ENCODE data around the gene ARL4D.
"Not testable (repeated sequence)": the region's sequence is repeated elsewhere in the genome, so short reads cannot be mapped to it uniquely, and the experiment has no call there.

ARL4D gene

GRCh38 chr17:43393944-43394482, 4.8 kb upstream of the ARL4D start:
- Histone ChIP-seq H3K27ac (ENCODE audit: low read length) (no peak overlapping the region), H3K9me3 (ENCODE audit: control insufficient read depth, insufficient read depth, low read length) (no peaks in the 10 kb centered on the region), H3K36me3 (ENCODE audit: control insufficient read depth, insufficient read depth, low read length) (no peaks in the 10 kb centered on the region), H3K4me1 (ENCODE audit: control insufficient read depth, insufficient read depth, low read length) (no peaks in the 10 kb centered on the region), H3K4me3 (ENCODE audit: low read length) (no peak overlapping the region), H3K27me3 (ENCODE audit: control insufficient read depth, insufficient read depth, low read length) (no peaks in the 10 kb centered on the region)
- DNase-seq (ENCODE audit: low read depth, low spot score), result peak; percentile 84
- WGBS (ENCODE audit: insufficient coverage, insufficient read length), result no CpG with 5 or more reads among the region's 11 CpGs

GRCh38 chr17:43394696-43395095, 4.1 kb upstream of the ARL4D start:
- DNase-seq (ENCODE audit: low read depth, low spot score); H3K27ac ChIP-seq (ENCODE audit: low read length); H3K4me3 ChIP-seq (ENCODE audit: low read length); H3K27me3 ChIP-seq (ENCODE audit: control insufficient read depth, insufficient read depth, low read length); H3K36me3 ChIP-seq (ENCODE audit: control insufficient read depth, insufficient read depth, low read length); H3K9me3 ChIP-seq (ENCODE audit: control insufficient read depth, insufficient read depth, low read length); H3K4me1 ChIP-seq (ENCODE audit: control insufficient read depth, insufficient read depth, low read length): not testable (repeated sequence)
- no CpG with 5 or more reads among the region's 12 CpGs for WGBS (ENCODE audit: insufficient coverage, insufficient read length)

- no peaks in the 10 kb centered on the region for H3K36me3 ChIP-seq (ENCODE audit: control insufficient read depth, insufficient read depth, low read length)
- no CpG with 5 or more reads among the region's 6 CpGs for WGBS (ENCODE audit: insufficient coverage, insufficient read length)
- no peak overlapping the region for H3K27ac ChIP-seq (ENCODE audit: low read length)
- H3K9me3 ChIP-seq (ENCODE audit: control insufficient read depth, insufficient read depth, low read length), result no peaks in the 10 kb centered on the region
- no peaks in the 10 kb centered on the region for H3K4me1 ChIP-seq (ENCODE audit: control insufficient read depth, insufficient read depth, low read length)
- H3K4me3 ChIP-seq (ENCODE audit: low read length), result no peak overlapping the region
- no peak for DNase-seq (ENCODE audit: low read depth, low spot score)
- H3K27me3 ChIP-seq (ENCODE audit: control insufficient read depth, insufficient read depth, low read length), result no peaks in the 10 kb centered on the region
Measured at GRCh38 chr17:43395165-43395564, 3.6 kb upstream of the ARL4D start.

GRCh38 chr17:43396491-43397060, 2.2 kb upstream of the ARL4D start:
- no peaks in the 10 kb centered on the region for H3K36me3 ChIP-seq (ENCODE audit: control insufficient read depth, insufficient read depth, low read length)
- no peaks in the 10 kb centered on the region for H3K4me1 ChIP-seq (ENCODE audit: control insufficient read depth, insufficient read depth, low read length)
- no peaks in the 10 kb centered on the region for H3K9me3 ChIP-seq (ENCODE audit: control insufficient read depth, insufficient read depth, low read length)
- no peak overlapping the region for H3K4me3 ChIP-seq (ENCODE audit: low read length)
- WGBS (ENCODE audit: insufficient coverage, insufficient read length), result 100% methylated on average over 1 of the region's 5 CpGs
- no peak overlapping the region for H3K27ac ChIP-seq (ENCODE audit: low read length)
- no peaks in the 10 kb centered on the region for H3K27me3 ChIP-seq (ENCODE audit: control insufficient read depth, insufficient read depth, low read length)
- no peak for DNase-seq (ENCODE audit: low read depth, low spot score)

GRCh38 chr17:43399839-43400328, 1.1 kb downstream of the ARL4D start:
- Histone ChIP-seq H3K36me3 (ENCODE audit: control insufficient read depth, insufficient read depth, low read length) (no peaks in the 10 kb centered on the region), H3K4me1 (ENCODE audit: control insufficient read depth, insufficient read depth, low read length) (no peaks in the 10 kb centered on the region), H3K9me3 (ENCODE audit: control insufficient read depth, insufficient read depth, low read length) (no peaks in the 10 kb centered on the region), H3K4me3 (ENCODE audit: low read length) (no peak overlapping the region), H3K27ac (ENCODE audit: low read length) (no peak overlapping the region), H3K27me3 (ENCODE audit: control insufficient read depth, insufficient read depth, low read length) (no peaks in the 10 kb centered on the region)
- DNase-seq (ENCODE audit: low read depth, low spot score), result no peak
- WGBS (ENCODE audit: insufficient coverage, insufficient read length), result no CpG with 5 or more reads among the region's 28 CpGs

GRCh38 chr17:43400943-43401717, 2.3 kb downstream of the ARL4D start:
- no peaks in the 10 kb centered on the region for H3K36me3 ChIP-seq (ENCODE audit: control insufficient read depth, insufficient read depth, low read length)
- H3K9me3 ChIP-seq (ENCODE audit: control insufficient read depth, insufficient read depth, low read length), result no peaks in the 10 kb centered on the region
- WGBS (ENCODE audit: insufficient coverage, insufficient read length), result no CpG with 5 or more reads among the region's 4 CpGs
- no peak overlapping the region for H3K4me3 ChIP-seq (ENCODE audit: low read length)
- no peaks in the 10 kb centered on the region for H3K4me1 ChIP-seq (ENCODE audit: control insufficient read depth, insufficient read depth, low read length)
- no peak overlapping the region for H3K27ac ChIP-seq (ENCODE audit: low read length)
- DNase-seq (ENCODE audit: low read depth, low spot score), result no peak
- no peaks in the 10 kb centered on the region for H3K27me3 ChIP-seq (ENCODE audit: control insufficient read depth, insufficient read depth, low read length)

GRCh38 chr17:43402078-43402477, 3.3 kb downstream of the ARL4D start:
- H3K9me3 ChIP-seq (ENCODE audit: control insufficient read depth, insufficient read depth, low read length), result no peaks in the 10 kb centered on the region
- H3K4me1 ChIP-seq (ENCODE audit: control insufficient read depth, insufficient read depth, low read length), result peaks cover 1% of the 10 kb centered on the region; the same call in 1 of the 2 replicates
- no peaks in the 10 kb centered on the region for H3K36me3 ChIP-seq (ENCODE audit: control insufficient read depth, insufficient read depth, low read length)
- H3K27me3 ChIP-seq (ENCODE audit: control insufficient read depth, insufficient read depth, low read length), result no peaks in the 10 kb centered on the region
- no peak overlapping the region for H3K27ac ChIP-seq (ENCODE audit: low read length)
- no peak for DNase-seq (ENCODE audit: low read depth, low spot score)
- no peak overlapping the region for H3K4me3 ChIP-seq (ENCODE audit: low read length)
- WGBS (ENCODE audit: insufficient coverage, insufficient read length), result no CpG with 5 or more reads among the region's 6 CpGs

GRCh38 chr17:43402567-43402966, 3.8 kb downstream of the ARL4D start:
- no CpG with 5 or more reads among the region's 3 CpGs for WGBS (ENCODE audit: insufficient coverage, insufficient read length)

GRCh38 chr17:43403846-43404245, 5.1 kb downstream of the ARL4D start:
- Histone ChIP-seq H3K4me3 (ENCODE audit: low read length) (no peak overlapping the region), H3K9me3 (ENCODE audit: control insufficient read depth, insufficient read depth, low read length) (no peaks in the 10 kb centered on the region), H3K36me3 (ENCODE audit: control insufficient read depth, insufficient read depth, low read length) (no peaks in the 10 kb centered on the region), H3K4me1 (ENCODE audit: control insufficient read depth, insufficient read depth, low read length) (peaks cover 2% of the 10 kb centered on the region; the same call in 1 of the 2 replicates), H3K27ac (ENCODE audit: low read length) (no peak overlapping the region), H3K27me3 (ENCODE audit: control insufficient read depth, insufficient read depth, low read length) (no peaks in the 10 kb centered on the region)
- no CpG with 5 or more reads among the region's 5 CpGs for WGBS (ENCODE audit: insufficient coverage, insufficient read length)
- DNase-seq (ENCODE audit: low read depth, low spot score), result no peak

More at GRCh38 chr17:43402567-43402966, 3.8 kb downstream of the ARL4D start:
- Histone ChIP-seq H3K36me3 (ENCODE audit: control insufficient read depth, insufficient read depth, low read length) (no peaks in the 10 kb centered on the region), H3K27me3 (ENCODE audit: control insufficient read depth, insufficient read depth, low read length) (no peaks in the 10 kb centered on the region), H3K9me3 (ENCODE audit: control insufficient read depth, insufficient read depth, low read length) (no peaks in the 10 kb centered on the region), H3K4me1 (ENCODE audit: control insufficient read depth, insufficient read depth, low read length) (peaks cover 2% of the 10 kb centered on the region; the same call in 1 of the 2 replicates), H3K27ac (ENCODE audit: low read length) (no peak overlapping the region), H3K4me3 (ENCODE audit: low read length) (no peak overlapping the region)
- no peak for DNase-seq (ENCODE audit: low read depth, low spot score)

- H3K27ac ChIP-seq (ENCODE audit: low read length), result no peak overlapping the region
- no peak for DNase-seq (ENCODE audit: low read depth, low spot score)
Measured at GRCh38 chr17:43405861-43406260, 7.1 kb downstream of the ARL4D start.

More at GRCh38 chr17:43405861-43406260, 7.1 kb downstream of the ARL4D start:
- peaks cover 2% of the 10 kb centered on the region for H3K4me1 ChIP-seq (ENCODE audit: control insufficient read depth, insufficient read depth, low read length)
- H3K36me3 ChIP-seq (ENCODE audit: control insufficient read depth, insufficient read depth, low read length), result no peaks in the 10 kb centered on the region
- no peaks in the 10 kb centered on the region for H3K9me3 ChIP-seq (ENCODE audit: control insufficient read depth, insufficient read depth, low read length)
- no peak overlapping the region for H3K4me3 ChIP-seq (ENCODE audit: low read length)
- H3K27me3 ChIP-seq (ENCODE audit: control insufficient read depth, insufficient read depth, low read length), result no peaks in the 10 kb centered on the region

All from iPS DF 6.9 (cell line).